K562 (cell line): ENCODE results near the gene CENPE.

Source experiments
- MTA2 ChIP-seq: fragments of 450-650 bp; IDR thresholded peaks from 2 replicates; pipeline ENCODE4 v1.6.1; 2016; ENCODE audit warnings: low read depth
- POLR2A ChIP-seq: fragments of 450-650 bp; conservative IDR thresholded peaks from 2 replicates; pipeline ENCODE4 v1.6.1; 2016
- ZNF274 ChIP-seq: IDR thresholded peaks from 2 replicates; pipeline ENCODE4 v1.6.1; 2011; ENCODE audit warnings: low read depth, mild to moderate bottlenecking, low read length, moderate library complexity, borderline replicate concordance

GRCh38 chr4:103076747-103077347, 121.3 kb downstream of the CENPE start, which contains the start of gene SLC9B2:
- TF ChIP-seq MTA2 (no peak), POLR2A (no peak; the same call in none of the 2 replicates), ZNF274 (no peak)
